CD14-positive monocyte (primary cell): ENCODE data around the gene LYZL4. TPM values are rescaled to one million over a fixed set of nuclear protein-coding genes. Genes with fewer than 3 reads are reported as not detected.

Experiments used
- DNase-seq, 3 donors: peaks; one replicate each; pipeline ENCODE4 v3.0.0-alpha.2; 2011 to 2022
- H2AFZ ChIP-seq: 2 replicates; pipeline ENCODE4 v1.6.0; 2012; ENCODE audit warnings: mild to moderate bottlenecking, low read depth, low read length, inconsistent platforms; ENCODE audit not compliant: insufficient read depth, poor library complexity, severe bottlenecking
- H3K27ac ChIP-seq, 2 donors: 1 replicate in 1 of 2; 2 replicates in 1 of 2; pipeline ENCODE4 v1.5.1; 2012 to 2013; ENCODE audit warnings: low read length in 2 of 2, control low read depth in 1 of 2, inconsistent platforms in 1 of 2, low read depth in 1 of 2, mild to moderate bottlenecking in 1 of 2
- H3K27me3 ChIP-seq, 2 donors: one replicate each; pipeline versions ENCODE4 v1.6.0 to v1.6.1; 2011 to 2013; ENCODE audit warnings: low read length in 2 of 2; ENCODE audit not compliant: control insufficient read depth in 2 of 2, insufficient read depth in 2 of 2
- H3K36me3 ChIP-seq, 2 donors: replicated peaks in 1 of 2; 1 replicate in 1 of 2; 2 replicates in 1 of 2; pipeline versions ENCODE4 v1.5.1 to v1.6.1; 2012 to 2013; ENCODE audit warnings: low read length in 2 of 2, control low read depth in 1 of 2, inconsistent platforms in 1 of 2, mild to moderate bottlenecking in 1 of 2; ENCODE audit not compliant: insufficient read depth in 2 of 2, control insufficient read depth in 1 of 2
- H3K4me1 ChIP-seq, 2 donors: 1 replicate in 1 of 2; 2 replicates in 1 of 2; pipeline versions ENCODE4 v1.5.1 to v1.6.1; 2012 to 2013; ENCODE audit warnings: low read length in 2 of 2, control low read depth in 1 of 2, inconsistent platforms in 1 of 2, mild to moderate bottlenecking in 1 of 2, moderate library complexity in 1 of 2; ENCODE audit not compliant: insufficient read depth in 2 of 2, control insufficient read depth in 1 of 2
- H3K4me2 ChIP-seq: replicated peaks from 2 replicates; pipeline ENCODE3; 2012; ENCODE audit warnings: low read length, moderate library complexity, mild to moderate bottlenecking; ENCODE audit not compliant: poor library complexity, severe bottlenecking; ENCODE audit errors: extremely low read depth
- H3K4me3 ChIP-seq, 3 experiments: fragments of 200-600 bp in 1 of 3; sonication (generic) in 1 of 3; replicated peaks in 1 of 3; 1 replicate in 2 of 3; 2 replicates in 1 of 3; pipeline ENCODE4 v1.5.1; 2011 to 2013; ENCODE audit warnings: low read length in 3 of 3, mild to moderate bottlenecking in 3 of 3, control low read depth in 2 of 3, low read depth in 2 of 3, inconsistent platforms in 1 of 3, moderate library complexity in 1 of 3
- H3K79me2 ChIP-seq: 2 replicates; pipeline ENCODE4 v1.6.0; 2012; ENCODE audit warnings: mild to moderate bottlenecking, control low read depth, inconsistent platforms, low read length, moderate library complexity; ENCODE audit not compliant: insufficient read depth
- H3K9ac ChIP-seq: 2 replicates; pipeline ENCODE4 v1.6.0; 2017; ENCODE audit warnings: low read length, mild to moderate bottlenecking; ENCODE audit not compliant: insufficient read depth, poor library complexity, severe bottlenecking
- H3K9me3 ChIP-seq, 2 donors: replicated peaks in 1 of 2; 1 replicate in 1 of 2; 2 replicates in 1 of 2; pipeline versions ENCODE4 v1.5.1 to v1.6.1; 2012 to 2013; ENCODE audit warnings: low read length in 2 of 2, control low read depth in 1 of 2; ENCODE audit not compliant: control insufficient read depth in 1 of 2, insufficient read depth in 1 of 2
- H4K20me1 ChIP-seq: 2 replicates; pipeline ENCODE4 v1.6.0; 2012; ENCODE audit warnings: mild to moderate bottlenecking, low read length, control low read depth, moderate library complexity; ENCODE audit not compliant: insufficient read depth
- H3K27ac Mint-ChIP-seq, 7 donors: one replicate each; pipeline ENCODE4 v1.8.0; 2020; ENCODE audit warnings: mild to moderate bottlenecking in 7 of 7, mixed read lengths in 7 of 7, moderate library complexity in 6 of 7, inconsistent platforms in 2 of 7
- H3K27me3 Mint-ChIP-seq, 3 donors: one replicate each; pipeline ENCODE4 v1.8.0; 2021 to 2022; ENCODE audit warnings: low read depth in 3 of 3, mild to moderate bottlenecking in 3 of 3, mixed read lengths in 3 of 3, moderate library complexity in 3 of 3, inconsistent platforms in 1 of 3
- H3K36me3 Mint-ChIP-seq, 2 donors: one replicate each; pipeline ENCODE4 v1.8.0; 2020; ENCODE audit warnings: mixed read lengths in 2 of 2, inconsistent platforms in 1 of 2, mild to moderate bottlenecking in 1 of 2
- H3K4me1 Mint-ChIP-seq: one replicate; pipeline ENCODE4 v1.8.0; 2020; ENCODE audit warnings: mild to moderate bottlenecking, mixed read lengths
- H3K4me3 Mint-ChIP-seq, 2 donors: one replicate each; pipeline ENCODE4 v1.8.0; 2020; ENCODE audit warnings: mild to moderate bottlenecking in 2 of 2, mixed read lengths in 2 of 2, moderate library complexity in 1 of 2
- H3K9me3 Mint-ChIP-seq, 7 donors: one replicate each; pipeline ENCODE4 v1.8.0; 2020 to 2022; ENCODE audit warnings: mixed read lengths in 7 of 7, mild to moderate bottlenecking in 6 of 7, moderate library complexity in 6 of 7, inconsistent platforms in 2 of 7
- CTCF ChIP-seq: fragments of 200-600 bp; IDR thresholded peaks from one replicate; pipeline ENCODE4 v1.8.0; 2022; ENCODE audit warnings: antibody characterized with exemption, mild to moderate bottlenecking
- WGBS: methylation state at CpG from one replicate; pipeline ENCODE4 v1.1.5; 2013; ENCODE audit warnings: missing lambda C conversion rate; ENCODE audit not compliant: insufficient coverage; 5-methylcytosine and 5-hydroxymethylcytosine counted together
- intact Hi-C, 2 donors: fragments of 100-400 bp; cut with micrococcal nuclease; formaldehyde crosslinking; loops; one replicate each; pipeline versions ENCODE4 v1.15.0 to v1.15.1; 2023
- polyA plus RNA-seq, 3 donors: library from polyadenylated mRNA; depleted of rRNA in 1 of 3; unstranded in 2 of 3; stranded (reverse) in 1 of 3; fragments of 300-500 nt in 2 of 3; fragments of >200 nt in 1 of 3; fragmentation: Illumina TruSeq in 2 of 3; gene quantifications; 1 replicate in 2 of 3; 2 replicates in 1 of 3; pipeline ENCODE4 v1.2.3, GENCODE V29; 2012 to 2021

LYZL4 gene
- polyA plus RNA-seq, 3 donors, result not detected

DNA sequence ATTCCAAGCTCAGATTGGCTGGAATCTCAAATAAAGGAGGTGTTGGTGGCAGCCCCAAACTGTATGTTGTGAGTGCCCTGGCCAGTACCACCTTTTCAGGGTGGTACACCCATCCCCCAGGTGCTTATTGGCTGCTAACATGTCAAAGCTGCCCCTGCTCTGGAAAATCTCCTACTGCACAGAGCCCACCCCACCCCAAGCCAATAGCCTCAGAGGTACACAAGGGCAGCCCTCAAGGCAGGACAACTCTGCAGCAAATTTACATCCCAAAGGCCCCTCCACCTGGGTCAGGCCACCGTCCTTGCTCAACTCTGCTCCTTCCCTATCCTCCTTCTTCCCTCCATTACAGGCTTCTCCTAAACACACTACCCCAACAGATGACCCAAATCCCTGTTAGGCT is 37.1 kb upstream of the LYZL4 start:
- Histone ChIP-seq H3K9ac (no peak overlapping the region), H3K36me3 (no peaks in the 10 kb centered on the region), H3K9me3 (no peaks in the 10 kb centered on the region), H3K4me2 (no peak overlapping the region), H3K4me1 (no peaks in the 10 kb centered on the region), H3K27ac (no peak overlapping the region), H4K20me1 (no peaks in the 10 kb centered on the region), H2AFZ (no peak overlapping the region), H3K27me3 (no peaks in the 10 kb centered on the region), H3K4me3 (no peak overlapping the region), H3K79me2 (no peaks in the 10 kb centered on the region)
- whole genome bisulfite sequencing, result 91% methylated on average over 1 of the region's 1 CpG
- TF ChIP-seq CTCF, result no peak
- Mint-ChIP-seq H3K27me3 (peaks cover 3 to 10% (median 7%) of the 10 kb centered on the region in 3 donors), H3K36me3 (no peaks in the 10 kb centered on the region), H3K27ac (no peak overlapping the region), H3K4me1 (peaks cover 2% of the 10 kb centered on the region), H3K9me3 (no peaks in the 10 kb centered on the region), H3K4me3 (no peak overlapping the region)
- intact Hi-C loops, result loop anchor here (10.0 kb wide), 2 partner anchors 223 to 543 kb away; no protein-coding TSS in a partner anchor
- DNase-seq, result no peak

- no peaks in the 10 kb centered on the region for H3K79me2 ChIP-seq
- H3K27me3 Mint-ChIP-seq, result peaks cover 3 to 13% (median 7%) of the 10 kb centered on the region in 3 donors
- H3K4me1 ChIP-seq, result no peaks in the 10 kb centered on the region
- intact Hi-C loops, result loop anchor here (10.0 kb wide), 2 partner anchors 222 to 542 kb away; no protein-coding TSS in a partner anchor
- WGBS, result 45% methylated on average over 1 of the region's 4 CpGs
- peaks cover 2% of the 10 kb centered on the region for H3K4me1 Mint-ChIP-seq
- TF ChIP-seq CTCF, result no peak
- no peak overlapping the region for H3K4me3 Mint-ChIP-seq
- no peaks in the 10 kb centered on the region for H3K9me3 ChIP-seq
- H3K4me3 ChIP-seq, result no peak overlapping the region
- no peak for DNase-seq
- H2AFZ ChIP-seq, result no peak overlapping the region
- H3K4me2 ChIP-seq, result no peak overlapping the region
- H3K27ac ChIP-seq, result no peak overlapping the region
- no peaks in the 10 kb centered on the region for H3K36me3 ChIP-seq
- H4K20me1 ChIP-seq, result no peaks in the 10 kb centered on the region
- no peaks in the 10 kb centered on the region for H3K36me3 Mint-ChIP-seq
- no peak overlapping the region for H3K9ac ChIP-seq
- H3K27me3 ChIP-seq, result no peaks in the 10 kb centered on the region
- no peak overlapping the region for H3K27ac Mint-ChIP-seq
- H3K9me3 Mint-ChIP-seq, result no peaks in the 10 kb centered on the region
Measured at GRCh38 chr3:42446111-42447050, 36.0 kb upstream of the LYZL4 start.
